ENCODE results near the gene NDUFS2.

The NDUFS2 gene

DNA sequence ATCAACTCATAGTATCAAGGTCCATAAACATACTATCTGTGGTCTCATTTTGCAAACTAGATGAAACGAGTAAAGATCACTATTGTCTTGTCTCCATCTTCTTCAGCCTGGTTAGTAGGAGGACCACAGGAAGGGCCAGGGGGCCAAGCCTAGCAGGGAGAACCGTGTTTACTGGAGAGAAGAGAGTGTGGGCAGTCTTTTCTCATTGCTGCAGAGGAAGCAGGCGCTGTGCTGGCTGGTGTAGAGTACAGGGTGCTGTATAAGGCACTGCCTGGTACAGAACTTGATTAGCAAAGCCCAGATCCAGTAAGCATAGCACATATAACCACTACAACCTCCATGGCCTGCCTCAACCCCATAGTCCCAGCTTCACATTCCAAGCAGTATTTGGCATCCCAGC lies 14.9 kb upstream of the NDUFS2 start:
- H3K4me1 ChIP-seq (ENCODE audit: control insufficient read depth, insufficient read depth, low read length): peaks cover 24% of the 10 kb centered on the region

DNA sequence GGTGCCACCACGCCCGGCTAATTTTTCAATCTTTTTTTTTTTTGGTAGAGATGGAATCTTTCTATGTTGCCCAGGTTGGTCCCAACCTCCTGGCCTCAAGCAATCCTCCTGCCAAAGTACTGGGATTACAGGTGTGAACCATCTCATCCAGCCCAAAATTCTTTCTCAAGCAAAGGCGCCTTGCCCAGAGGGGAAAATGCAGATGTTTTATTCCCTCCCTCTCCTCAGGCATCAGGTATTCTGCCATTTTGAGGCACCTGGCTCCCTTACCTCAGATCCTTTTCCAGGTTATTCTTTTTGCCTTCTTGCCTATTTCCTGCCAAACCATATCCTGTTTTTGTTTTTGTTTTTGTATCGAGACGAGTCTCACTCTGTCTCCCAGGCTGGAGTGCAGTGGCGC lies 13.8 kb upstream of the NDUFS2 start:
- peaks cover 19% of the 10 kb centered on the region for H3K4me1 ChIP-seq (ENCODE audit: control insufficient read depth, insufficient read depth, low read length)
- H3K9ac ChIP-seq (ENCODE audit: low read depth, low read length): no peak overlapping the region
- no peak overlapping the region for H3K4me2 ChIP-seq (ENCODE audit: low read length)
- H3K27me3 ChIP-seq (ENCODE audit: control insufficient read depth, insufficient read depth, low read length): no peaks in the 10 kb centered on the region
- H3K9me3 ChIP-seq (replicated peaks; ENCODE audit: low read length): no peaks in the 10 kb centered on the region
- no peak overlapping the region for H3K4me3 ChIP-seq (ENCODE audit: low read length)
- H3K36me3 ChIP-seq (ENCODE audit: insufficient read depth, low read length): no peaks in the 10 kb centered on the region

More for the DNA sequence above, 14.9 kb upstream of the NDUFS2 start:
- Histone ChIP-seq H3K9me3 (replicated peaks; ENCODE audit: low read length) (no peaks in the 10 kb centered on the region), H3K36me3 (ENCODE audit: insufficient read depth, low read length) (no peaks in the 10 kb centered on the region), H3K4me3 (ENCODE audit: low read length) (no peak overlapping the region), H3K9ac (ENCODE audit: low read depth, low read length) (no peak overlapping the region), H3K27me3 (ENCODE audit: control insufficient read depth, insufficient read depth, low read length) (no peaks in the 10 kb centered on the region), H3K4me2 (ENCODE audit: low read length) (no peak overlapping the region)

DNA sequence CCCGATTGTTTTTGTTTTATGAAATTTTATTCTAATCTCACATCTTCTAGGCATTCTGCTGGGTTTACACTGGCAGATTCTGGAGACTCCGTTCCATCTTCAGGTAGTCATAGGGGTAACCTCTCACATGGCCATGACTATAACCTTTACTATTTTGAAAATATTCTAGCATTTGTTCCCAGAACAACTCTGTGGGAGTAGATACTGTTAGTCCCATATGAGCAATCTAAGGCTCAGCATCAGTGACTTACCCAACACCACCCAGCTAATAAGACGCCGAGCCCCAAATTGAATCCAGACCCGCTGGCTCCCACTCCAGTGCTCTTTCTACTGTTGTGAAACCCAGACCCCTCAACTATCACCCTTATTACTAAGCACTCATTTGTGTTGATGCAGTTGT lies 13.1 kb upstream of the NDUFS2 start:
- Histone ChIP-seq H3K4me2 (ENCODE audit: low read length) (no peak overlapping the region), H3K4me3 (ENCODE audit: low read length) (no peak overlapping the region), H3K9me3 (replicated peaks; ENCODE audit: low read length) (no peaks in the 10 kb centered on the region), H3K27me3 (ENCODE audit: control insufficient read depth, insufficient read depth, low read length) (no peaks in the 10 kb centered on the region), H3K36me3 (ENCODE audit: insufficient read depth, low read length) (no peaks in the 10 kb centered on the region), H3K4me1 (ENCODE audit: control insufficient read depth, insufficient read depth, low read length) (peaks cover 23% of the 10 kb centered on the region), H3K9ac (ENCODE audit: low read depth, low read length) (no peak overlapping the region)

DNA sequence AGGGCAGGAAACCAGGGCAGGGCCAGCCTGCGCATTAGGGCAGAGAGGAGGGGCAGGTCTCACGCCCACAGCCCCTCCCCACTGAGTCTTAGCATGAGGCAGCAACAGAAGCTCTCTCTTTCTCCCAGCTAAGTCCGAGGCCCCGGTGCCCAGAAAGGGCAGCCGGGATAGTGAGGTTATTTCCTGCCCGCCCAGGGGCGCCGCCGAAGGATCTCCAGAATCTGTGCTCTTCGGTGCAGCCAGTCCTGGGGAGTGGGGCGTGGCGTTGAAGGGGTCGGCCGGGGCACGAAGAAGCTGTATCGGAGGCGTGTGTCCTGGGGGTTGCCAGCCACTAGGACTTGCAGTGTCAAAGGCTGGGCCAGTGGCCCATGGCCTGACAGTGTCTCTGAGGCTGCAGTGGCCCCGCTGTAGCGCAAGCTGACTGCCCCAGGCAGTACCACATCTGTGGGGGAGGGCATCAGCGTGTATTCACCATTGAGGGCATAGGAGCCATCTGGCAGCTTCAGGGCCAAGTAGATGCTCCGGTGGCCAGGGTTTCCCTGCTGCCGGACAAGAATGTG lies 11.1 kb upstream of the NDUFS2 start:
- no peak overlapping the region for H3K4me2 ChIP-seq (ENCODE audit: low read length)
- no peak overlapping the region for H3K4me3 ChIP-seq (ENCODE audit: low read length)
- H3K4me1 ChIP-seq (ENCODE audit: control insufficient read depth, insufficient read depth, low read length): peaks cover 14% of the 10 kb centered on the region
- no peaks in the 10 kb centered on the region for H3K9me3 ChIP-seq (replicated peaks; ENCODE audit: low read length)
- H3K9ac ChIP-seq (ENCODE audit: low read depth, low read length): no peak overlapping the region
- no peaks in the 10 kb centered on the region for H3K36me3 ChIP-seq (ENCODE audit: insufficient read depth, low read length)
- no peaks in the 10 kb centered on the region for H3K27me3 ChIP-seq (ENCODE audit: control insufficient read depth, insufficient read depth, low read length)

DNA sequence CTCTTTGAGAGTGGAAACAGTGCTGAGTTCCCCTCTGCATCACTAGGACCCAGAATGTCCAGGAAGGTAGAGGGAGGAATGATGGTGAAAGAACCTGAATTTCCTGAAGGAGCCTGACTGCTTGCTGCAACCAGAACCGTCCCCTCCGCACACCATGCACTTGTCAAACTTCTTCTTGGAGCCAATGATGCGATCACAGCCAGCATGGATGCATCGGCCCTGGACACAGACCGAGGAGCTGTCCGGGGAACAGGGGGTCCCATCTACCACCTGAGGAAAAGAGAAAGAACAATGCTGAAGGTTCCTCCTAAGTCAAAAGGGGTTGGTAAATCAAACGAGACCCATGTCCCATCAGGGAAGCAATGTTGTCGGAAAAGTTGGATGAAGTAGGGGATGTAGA lies 10.2 kb upstream of the NDUFS2 start:
- Histone ChIP-seq H3K4me1 (ENCODE audit: control insufficient read depth, insufficient read depth, low read length) (peaks cover 14% of the 10 kb centered on the region), H3K36me3 (ENCODE audit: insufficient read depth, low read length) (no peaks in the 10 kb centered on the region), H3K4me2 (ENCODE audit: low read length) (no peak overlapping the region), H3K4me3 (ENCODE audit: low read length) (no peak overlapping the region), H3K9ac (ENCODE audit: low read depth, low read length) (no peak overlapping the region), H3K27me3 (ENCODE audit: control insufficient read depth, insufficient read depth, low read length) (no peaks in the 10 kb centered on the region), H3K9me3 (replicated peaks; ENCODE audit: low read length) (no peaks in the 10 kb centered on the region)

DNA sequence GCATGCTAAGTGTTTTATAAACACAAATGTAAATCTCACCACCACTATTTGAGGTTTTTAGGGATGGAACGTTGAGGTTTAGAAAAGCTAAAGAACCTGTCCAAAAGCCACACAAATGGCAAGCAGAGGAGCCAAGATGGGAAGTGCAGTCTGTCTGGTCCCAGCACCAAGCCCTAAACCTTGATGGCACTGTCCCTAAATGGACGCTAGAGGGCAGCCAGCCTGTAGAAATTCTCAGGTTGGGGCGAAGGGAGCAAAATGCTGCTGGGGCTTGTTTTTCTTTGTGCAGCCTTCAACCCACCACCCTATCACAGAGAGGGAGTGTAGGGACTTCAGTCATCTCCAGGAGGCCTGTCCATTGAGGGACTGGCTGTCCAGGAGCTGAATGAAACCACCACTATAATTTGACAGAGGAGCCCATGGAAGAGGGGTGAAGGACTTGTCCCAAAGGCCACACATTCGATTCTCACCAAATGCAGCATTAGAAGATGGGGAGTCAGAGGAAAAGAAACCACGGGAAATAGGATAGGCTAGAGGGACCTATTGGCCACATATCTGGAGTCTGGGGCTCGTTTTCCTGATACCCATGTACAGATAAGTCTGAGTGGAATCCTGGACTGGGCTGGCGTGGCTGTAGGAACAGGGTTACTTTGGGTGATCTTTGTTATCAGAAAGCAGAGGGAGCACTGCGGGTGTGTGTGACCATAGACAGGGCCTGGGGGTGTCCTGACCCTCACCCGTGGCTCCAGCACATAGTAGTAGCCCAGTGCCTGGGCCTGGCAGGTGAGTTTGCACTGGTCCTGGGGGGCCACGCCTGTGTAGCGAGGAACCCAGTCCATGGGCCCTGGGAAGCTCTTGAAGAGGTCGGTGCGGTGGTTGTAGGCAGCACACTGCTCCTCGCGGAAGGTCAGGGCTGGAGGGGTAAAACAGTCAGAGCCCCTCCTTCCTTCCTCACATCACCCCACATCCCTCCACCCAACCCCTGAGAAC lies 9.4 kb upstream of the NDUFS2 start:
- Histone ChIP-seq H3K27me3 (ENCODE audit: control insufficient read depth, insufficient read depth, low read length) (no peaks in the 10 kb centered on the region), H3K36me3 (ENCODE audit: insufficient read depth, low read length) (no peaks in the 10 kb centered on the region), H3K9me3 (replicated peaks; ENCODE audit: low read length) (no peaks in the 10 kb centered on the region), H3K4me1 (ENCODE audit: control insufficient read depth, insufficient read depth, low read length) (peaks cover 22% of the 10 kb centered on the region), H3K4me2 (ENCODE audit: low read length) (no peak overlapping the region), H3K9ac (ENCODE audit: low read depth, low read length) (no peak overlapping the region), H3K4me3 (ENCODE audit: low read length) (no peak overlapping the region)

DNA sequence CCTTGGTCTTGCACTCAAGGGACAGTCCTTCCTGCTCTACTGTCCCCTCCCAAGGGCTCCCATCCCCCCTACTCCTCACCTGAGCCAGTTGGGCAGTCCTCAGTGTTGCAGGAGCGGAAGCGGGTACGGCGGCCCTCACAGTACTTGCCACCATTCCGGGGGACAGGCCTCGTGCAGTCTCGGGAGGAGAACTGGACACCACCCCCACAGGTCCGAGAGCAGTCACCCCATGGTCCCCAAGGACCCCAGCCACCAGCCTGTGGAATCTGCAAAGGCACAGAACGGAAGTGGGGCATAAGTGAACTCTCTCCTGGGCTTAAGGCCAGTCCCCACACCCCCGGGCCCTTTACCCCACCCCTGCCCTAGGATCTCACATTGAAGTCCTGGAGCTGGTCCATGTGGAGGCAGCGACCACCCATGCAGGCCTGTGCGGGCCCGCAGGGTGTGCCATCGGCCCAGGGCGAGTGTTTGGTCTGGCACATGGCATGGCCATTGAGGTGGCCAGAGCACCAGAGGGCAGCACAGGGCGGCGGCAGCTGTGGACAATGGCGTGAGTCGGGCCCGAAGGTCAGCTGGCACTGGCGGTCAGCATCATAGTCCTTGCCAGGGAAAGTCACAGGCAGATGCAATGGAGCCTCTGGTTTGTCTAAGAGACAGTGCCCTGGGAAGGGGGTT lies 8.5 kb upstream of the NDUFS2 start:
- Histone ChIP-seq H3K4me2 (ENCODE audit: low read length) (peak overlapping the region; percentile 16), H3K36me3 (ENCODE audit: insufficient read depth, low read length) (no peaks in the 10 kb centered on the region), H3K9ac (ENCODE audit: low read depth, low read length) (no peak overlapping the region), H3K9me3 (replicated peaks; ENCODE audit: low read length) (no peaks in the 10 kb centered on the region), H3K4me1 (ENCODE audit: control insufficient read depth, insufficient read depth, low read length) (peaks cover 31% of the 10 kb centered on the region), H3K4me3 (ENCODE audit: low read length) (no peak overlapping the region), H3K27me3 (ENCODE audit: control insufficient read depth, insufficient read depth, low read length) (no peaks in the 10 kb centered on the region)

DNA sequence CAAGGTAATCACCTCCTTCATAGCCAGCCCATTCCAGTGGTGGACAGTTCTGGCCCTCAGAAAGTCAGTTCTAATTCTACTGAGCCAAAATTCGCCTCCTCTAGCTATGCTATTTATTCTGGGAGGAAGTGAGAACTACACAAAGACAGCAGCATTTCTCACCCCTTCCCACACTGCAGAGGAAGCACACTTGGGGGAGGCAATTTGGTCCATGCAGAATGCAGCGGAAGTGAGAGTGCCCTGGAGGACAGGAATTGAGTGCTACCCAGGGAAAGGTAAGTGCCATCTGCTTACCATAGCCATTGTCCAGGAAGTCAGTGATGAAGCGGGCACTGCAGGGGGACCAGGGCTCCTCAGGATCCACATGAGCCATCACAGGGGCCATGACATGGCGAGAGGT lies 7.0 kb upstream of the NDUFS2 start:
- no peaks in the 10 kb centered on the region for H3K9me3 ChIP-seq (replicated peaks; ENCODE audit: low read length)
- H3K27me3 ChIP-seq (ENCODE audit: control insufficient read depth, insufficient read depth, low read length): no peaks in the 10 kb centered on the region
- no peak overlapping the region for H3K4me3 ChIP-seq (ENCODE audit: low read length)
- peaks cover 41% of the 10 kb centered on the region for H3K4me1 ChIP-seq (ENCODE audit: control insufficient read depth, insufficient read depth, low read length)
- H3K9ac ChIP-seq (ENCODE audit: low read depth, low read length): no peak overlapping the region
- no peak overlapping the region for H3K4me2 ChIP-seq (ENCODE audit: low read length)
- H3K36me3 ChIP-seq (ENCODE audit: insufficient read depth, low read length): no peaks in the 10 kb centered on the region

DNA sequence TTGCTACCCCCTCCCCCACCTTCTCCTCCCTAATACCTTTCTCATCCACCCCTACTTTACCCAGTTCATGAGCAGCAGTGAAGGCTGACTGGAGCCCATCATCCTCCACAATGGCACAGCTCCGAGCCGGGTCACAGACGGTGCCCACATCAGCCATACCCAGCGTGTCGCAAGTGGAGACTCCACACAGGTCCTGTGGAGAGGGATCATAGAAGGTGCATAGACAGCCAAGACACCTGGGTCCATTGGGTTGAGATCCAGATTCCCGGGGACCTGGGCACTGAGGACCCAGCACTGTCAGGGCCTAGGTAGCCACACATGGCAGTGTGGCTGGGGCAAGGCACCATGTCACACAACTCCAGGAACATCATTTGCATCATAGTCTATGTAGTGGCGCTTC lies 6.1 kb upstream of the NDUFS2 start:
- no peak overlapping the region for H3K4me3 ChIP-seq (ENCODE audit: low read length)
- peak overlapping the region; percentile 81 for H3K4me2 ChIP-seq (ENCODE audit: low read length)
- H3K27me3 ChIP-seq (ENCODE audit: control insufficient read depth, insufficient read depth, low read length): no peaks in the 10 kb centered on the region
- peaks cover 49% of the 10 kb centered on the region for H3K4me1 ChIP-seq (ENCODE audit: control insufficient read depth, insufficient read depth, low read length)
- peak overlapping the region; percentile 77 for H3K9ac ChIP-seq (ENCODE audit: low read depth, low read length)
- H3K36me3 ChIP-seq (ENCODE audit: insufficient read depth, low read length): no peaks in the 10 kb centered on the region
- no peaks in the 10 kb centered on the region for H3K9me3 ChIP-seq (replicated peaks; ENCODE audit: low read length)

DNA sequence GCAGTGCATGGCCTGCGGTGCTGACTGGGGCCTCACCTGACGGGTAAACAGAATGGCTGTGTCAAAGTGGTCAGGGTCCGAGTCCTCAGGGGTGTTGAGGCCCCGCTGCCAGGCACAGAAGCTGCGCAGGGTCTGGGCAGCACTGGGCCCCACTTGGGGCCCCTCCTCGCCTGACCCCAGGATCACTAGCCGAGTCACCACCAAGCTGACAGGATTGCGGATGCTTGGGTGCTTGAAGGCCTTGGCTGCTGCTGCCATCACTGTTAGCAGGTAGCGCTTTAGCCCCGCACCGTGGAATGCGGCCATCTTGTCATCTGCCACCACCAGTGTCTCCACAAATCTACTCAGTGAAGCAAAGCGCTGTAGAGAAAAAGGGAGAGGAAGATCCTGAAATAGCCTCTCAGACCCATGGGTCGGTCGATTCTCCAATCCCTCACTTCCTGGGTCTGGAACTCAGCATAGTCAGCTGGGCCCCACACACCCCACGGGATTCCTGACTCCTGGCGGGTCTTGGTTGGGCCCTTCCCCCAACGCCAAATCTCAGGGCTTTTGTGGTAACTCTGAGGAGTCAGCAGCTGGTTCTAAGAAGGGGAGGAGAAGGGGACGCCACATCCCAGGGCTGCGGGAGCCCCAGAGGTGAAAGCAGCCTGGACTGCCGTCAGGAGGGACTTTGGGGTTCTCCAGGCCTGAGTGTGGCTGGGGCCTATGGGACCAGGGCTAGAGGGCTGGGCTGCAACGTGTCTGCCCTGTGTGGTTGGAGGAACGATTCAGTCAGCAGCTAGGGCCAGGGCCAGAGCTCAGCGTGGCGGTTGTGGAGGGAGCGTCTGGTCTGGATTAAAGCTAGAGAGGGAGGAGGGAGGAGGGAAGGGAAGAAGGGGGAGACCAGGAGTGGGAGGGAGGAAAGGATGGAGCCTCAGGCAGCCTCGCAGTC lies 5.4 kb upstream of the NDUFS2 start:
- peak overlapping the region; percentile 60 for H3K4me3 ChIP-seq (ENCODE audit: low read length)

More for the DNA sequence above, 5.4 kb upstream of the NDUFS2 start:
- H3K9ac ChIP-seq (ENCODE audit: low read depth, low read length): peak overlapping the region; percentile 77
- H3K9me3 ChIP-seq (replicated peaks; ENCODE audit: low read length): no peaks in the 10 kb centered on the region
- peak overlapping the region; percentile 81 for H3K4me2 ChIP-seq (ENCODE audit: low read length)
- H3K27me3 ChIP-seq (ENCODE audit: control insufficient read depth, insufficient read depth, low read length): no peaks in the 10 kb centered on the region
- no peaks in the 10 kb centered on the region for H3K36me3 ChIP-seq (ENCODE audit: insufficient read depth, low read length)
- H3K4me1 ChIP-seq (ENCODE audit: control insufficient read depth, insufficient read depth, low read length): peaks cover 56% of the 10 kb centered on the region
